ENCODE results near the gene C1orf50.

Gene C1orf50

GRCh38 chr1:42780176-42780575, 13.1 kb downstream of the C1orf50 start:
- no peak for ATAC-seq
- TF ChIP-seq ESRRG (CRISPR knock-in tag; IDR thresholded peaks at IDR 0.05): no peak

- ATAC-seq: no peak
- no peak for TF ChIP-seq GLIS3 (CRISPR knock-in tag; IDR thresholded peaks at IDR 0.05)
- TF ChIP-seq ZNF70 (CRISPR knock-in tag; IDR thresholded peaks at IDR 0.05): no peak
- TF ChIP-seq TCF4 (CRISPR knock-in tag; IDR thresholded peaks at IDR 0.05; ENCODE audit: borderline replicate concordance): no peak
- no peak for TF ChIP-seq ZNF8 (CRISPR knock-in tag; IDR thresholded peaks at IDR 0.05)
- TF ChIP-seq ZFP3 (CRISPR knock-in tag; IDR thresholded peaks at IDR 0.05): no peak
- no peak for TF ChIP-seq POU6F1 (CRISPR knock-in tag; IDR thresholded peaks at IDR 0.05; ENCODE audit: borderline replicate concordance, low read depth)
- no peak for TF ChIP-seq ARNTL (CRISPR knock-in tag; IDR thresholded peaks at IDR 0.05; ENCODE audit: borderline replicate concordance, low read depth)
- no peak for TF ChIP-seq OSR1 (CRISPR knock-in tag; IDR thresholded peaks at IDR 0.05)
- no peak for TF ChIP-seq BACH2 (CRISPR knock-in tag; IDR thresholded peaks at IDR 0.05; ENCODE audit: borderline replicate concordance)
- TF ChIP-seq RARB (CRISPR knock-in tag; IDR thresholded peaks at IDR 0.05): no peak
- TF ChIP-seq PATZ1 (CRISPR knock-in tag; IDR thresholded peaks at IDR 0.05; ENCODE audit: borderline replicate concordance): no peak
- TF ChIP-seq CSRNP3 (CRISPR knock-in tag; IDR thresholded peaks at IDR 0.05): no peak
- no peak for TF ChIP-seq CSDC2 (CRISPR knock-in tag; IDR thresholded peaks at IDR 0.05)
- no peak for TF ChIP-seq CREB5 (CRISPR knock-in tag; IDR thresholded peaks at IDR 0.05; ENCODE audit: low read depth)
- no peak for TF ChIP-seq ZC3H10 (CRISPR knock-in tag; IDR thresholded peaks at IDR 0.05)
- no peak for TF ChIP-seq SNAI2 (CRISPR knock-in tag; IDR thresholded peaks at IDR 0.05)
- no peak for TF ChIP-seq ZNF565 (CRISPR knock-in tag; conservative IDR thresholded peaks at IDR 0.05; ENCODE audit: low read depth)
These were observed 16.0 kb downstream of the C1orf50 start for GRCh38 chr1:42783092-42783491.

GRCh38 chr1:42784547-42784945, 17.5 kb downstream of the C1orf50 start:
- no peak for ATAC-seq
- no peak for TF ChIP-seq ESRRG (CRISPR knock-in tag; IDR thresholded peaks at IDR 0.05)
- no peak for TF ChIP-seq CSDC2 (CRISPR knock-in tag; IDR thresholded peaks at IDR 0.05)
- no peak for TF ChIP-seq ZC3H10 (CRISPR knock-in tag; IDR thresholded peaks at IDR 0.05)
- TF ChIP-seq BACH2 (CRISPR knock-in tag; IDR thresholded peaks at IDR 0.05; ENCODE audit: borderline replicate concordance): no peak
- no peak for TF ChIP-seq ZFP3 (CRISPR knock-in tag; IDR thresholded peaks at IDR 0.05)
- no peak for TF ChIP-seq TCF4 (CRISPR knock-in tag; IDR thresholded peaks at IDR 0.05; ENCODE audit: borderline replicate concordance)

GRCh38 chr1:42784946-42785693, 18.1 kb downstream of the C1orf50 start, which contains the start of gene TMEM269:
TMEM269 (plus strand) TSS chr1:42784991; CDS start chr1:42789894, 4,903 bp downstream.
- TF ChIP-seq TOX (CRISPR knock-in tag; IDR thresholded peaks at IDR 0.05; ENCODE audit: borderline replicate concordance): no peak
- no peak for TF ChIP-seq PPARA (CRISPR knock-in tag; IDR thresholded peaks at IDR 0.05; ENCODE audit: borderline replicate concordance)
- TF ChIP-seq ESRRG (CRISPR knock-in tag; IDR thresholded peaks at IDR 0.05): no peak
- no peak for TF ChIP-seq RARB (CRISPR knock-in tag; IDR thresholded peaks at IDR 0.05)
- no peak for ATAC-seq

GRCh38 chr1:42786097-42786496, 19.0 kb downstream of the C1orf50 start:
- ATAC-seq: no peak; the same call in 1 of the 3 replicates
- TF ChIP-seq TSHZ2 (CRISPR knock-in tag; IDR thresholded peaks at IDR 0.05): no peak
- no peak for TF ChIP-seq SNAI2 (CRISPR knock-in tag; IDR thresholded peaks at IDR 0.05)
- TF ChIP-seq ARNTL (CRISPR knock-in tag; IDR thresholded peaks at IDR 0.05; ENCODE audit: borderline replicate concordance, low read depth): no peak
- TF ChIP-seq CREB5 (CRISPR knock-in tag; IDR thresholded peaks at IDR 0.05; ENCODE audit: low read depth): no peak
- no peak for TF ChIP-seq PPARA (CRISPR knock-in tag; IDR thresholded peaks at IDR 0.05; ENCODE audit: borderline replicate concordance)
- no peak for TF ChIP-seq ZC3H10 (CRISPR knock-in tag; IDR thresholded peaks at IDR 0.05)
- TF ChIP-seq ZNF565 (CRISPR knock-in tag; conservative IDR thresholded peaks at IDR 0.05; ENCODE audit: low read depth): no peak
- no peak for TF ChIP-seq CSDC2 (CRISPR knock-in tag; IDR thresholded peaks at IDR 0.05)
- no peak for TF ChIP-seq ZNF70 (CRISPR knock-in tag; IDR thresholded peaks at IDR 0.05)
- no peak for TF ChIP-seq OSR1 (CRISPR knock-in tag; IDR thresholded peaks at IDR 0.05)
- TF ChIP-seq BACH2 (CRISPR knock-in tag; IDR thresholded peaks at IDR 0.05; ENCODE audit: borderline replicate concordance): no peak
